H1 (cell line): Measurements from ENCODE around the gene ZNF511. TPM values are rescaled to one million over a fixed set of nuclear protein-coding genes. Genes with fewer than 3 reads are reported as not detected.

Source experiments
- CTCF ChIA-PET: fragments of 300-600 bp; sonication (Branson Sonifier 250); formaldehyde crosslinking; loops from one replicate; lab custom pipeline; 2021; ENCODE audit not compliant: partially characterized antibody; lab: Charles Lee
- POLR2A ChIA-PET: fragments of 300-600 bp; sonication (Branson Sonifier 250); formaldehyde crosslinking; loops from one replicate; lab custom pipeline; 2021; ENCODE audit warnings: inconsistent platforms; ENCODE audit not compliant: partially characterized antibody; lab: Charles Lee
- DNase-seq, 2 experiments: peaks; one replicate each; pipeline versions ENCODE4 v3.0.0 to v3.0.0-alpha.2; 2010 to 2022; ENCODE audit warnings: low spot score in 2 of 2, low read depth in 1 of 2, mixed read lengths in 1 of 2
- FAIRE-seq: peaks from 2 replicates; lab custom pipeline; 2011; peaks lifted over from hg19 to GRCh38; lab: Jason Lieb, UNC
- H2AFZ ChIP-seq: 2 replicates; pipeline ENCODE4 v1.8.1; 2012; ENCODE audit warnings: low read length, inconsistent platforms
- H2AK5ac ChIP-seq: 2 replicates; pipeline ENCODE4 v1.6.1; 2013; ENCODE audit warnings: low read depth, low read length
- H2BK120ac ChIP-seq: replicated peaks from 2 replicates; pipeline ENCODE3; 2013; ENCODE audit warnings: low read depth, low read length, inconsistent platforms
- H2BK12ac ChIP-seq: 2 replicates; pipeline ENCODE4 v1.6.1; 2013; ENCODE audit warnings: low read depth, low read length
- H2BK15ac ChIP-seq: 2 replicates; pipeline ENCODE4 v1.6.1; 2013; ENCODE audit warnings: low read length
- H2BK20ac ChIP-seq: 2 replicates; pipeline ENCODE4 v1.6.1; 2013; ENCODE audit warnings: low read length
- H2BK5ac ChIP-seq: 2 replicates; pipeline ENCODE4 v1.6.1; 2013; ENCODE audit warnings: low read depth, low read length
- H3K14ac ChIP-seq: 2 replicates; pipeline ENCODE4 v1.6.1; 2013; ENCODE audit warnings: inconsistent platforms; ENCODE audit not compliant: insufficient read length
- H3K18ac ChIP-seq: 2 replicates; pipeline ENCODE4 v1.6.1; 2013; ENCODE audit warnings: low read length; ENCODE audit errors: extremely low read depth
- H3K23ac ChIP-seq: 2 replicates; pipeline ENCODE4 v1.6.1; 2013; ENCODE audit warnings: inconsistent platforms; ENCODE audit not compliant: insufficient read length
- H3K23me2 ChIP-seq: 2 replicates; pipeline ENCODE4 v1.6.1; 2013; ENCODE audit warnings: low read depth, low read length
- H3K27ac ChIP-seq: 2 replicates; pipeline ENCODE4 v1.6.1; 2011; ENCODE audit warnings: low read depth, low read length, inconsistent platforms
- H3K27me3 ChIP-seq, 4 experiments: replicated peaks in 1 of 4; 1 replicate in 1 of 4; 2 replicates in 3 of 4; pipeline versions ENCODE4 v1.6.1 to v1.8.1; 2011 to 2013; ENCODE audit warnings: low read length in 3 of 4, mild to moderate bottlenecking in 3 of 4, inconsistent platforms in 2 of 4, mixed read lengths in 2 of 4, moderate library complexity in 1 of 4; ENCODE audit not compliant: control insufficient read depth in 3 of 4, insufficient read depth in 3 of 4; ENCODE audit errors: extremely low read depth in 1 of 4
- H3K36me3 ChIP-seq, 4 experiments: 2 replicates each; pipeline versions ENCODE4 v1.6.1 to v1.8.1; 2011 to 2013; ENCODE audit warnings: mild to moderate bottlenecking in 4 of 4, low read length in 3 of 4, moderate library complexity in 2 of 4, control low read depth in 1 of 4, inconsistent platforms in 1 of 4; ENCODE audit not compliant: insufficient read depth in 4 of 4, control insufficient read depth in 2 of 4
- H3K4ac ChIP-seq: replicated peaks from 2 replicates; pipeline ENCODE3; 2013; ENCODE audit warnings: low read length, low read depth, mixed read lengths, inconsistent platforms; ENCODE audit not compliant: insufficient read length
- H3K4me1 ChIP-seq, 4 experiments: replicated peaks in 1 of 4; 1 replicate in 1 of 4; 2 replicates in 3 of 4; pipeline versions ENCODE4 v1.6.1 to v1.8.1; 2011 to 2013; ENCODE audit warnings: low read length in 3 of 4, inconsistent platforms in 2 of 4, mixed read lengths in 1 of 4; ENCODE audit not compliant: insufficient read depth in 4 of 4, control insufficient read depth in 3 of 4
- H3K4me2 ChIP-seq, 2 experiments: 2 replicates each; pipeline versions ENCODE4 v1.6.1 to v1.8.1; 2011 to 2013; ENCODE audit warnings: low read depth in 2 of 2, low read length in 2 of 2, control low read depth in 1 of 2, inconsistent platforms in 1 of 2, mild to moderate bottlenecking in 1 of 2; ENCODE audit not compliant: insufficient read depth in 1 of 2
- H3K4me3 ChIP-seq, 4 experiments: fragments of 200-600, 300-600 bp in 1 of 4; sonication (generic), shearing (Covaris generic), sonication (Bioruptor Twin) in 1 of 4; 2 replicates each; pipeline versions ENCODE4 v1.5.1 to v1.8.1; 2011 to 2016; ENCODE audit warnings: low read length in 4 of 4, low read depth in 3 of 4, control low read depth in 2 of 4, inconsistent platforms in 2 of 4, mild to moderate bottlenecking in 2 of 4, mixed read lengths in 1 of 4, moderate library complexity in 1 of 4; ENCODE audit not compliant: insufficient read depth in 2 of 4; ENCODE audit errors: extremely low read depth in 1 of 4
- H3K56ac ChIP-seq: replicated peaks from 2 replicates; pipeline ENCODE3; 2013; ENCODE audit warnings: low read depth, mild to moderate bottlenecking, mixed read lengths, low read length, inconsistent platforms; ENCODE audit not compliant: insufficient read length
- H3K79me1 ChIP-seq: 2 replicates; pipeline ENCODE4 v1.6.1; 2013; ENCODE audit warnings: low read depth, low read length, control low read depth
- H3K79me2 ChIP-seq, 2 experiments: 2 replicates each; pipeline versions ENCODE4 v1.6.1 to v1.8.1; 2012 to 2013; ENCODE audit warnings: low read length in 2 of 2, mild to moderate bottlenecking in 2 of 2, inconsistent platforms in 1 of 2; ENCODE audit not compliant: insufficient read depth in 2 of 2, control insufficient read depth in 1 of 2
- H3K9ac ChIP-seq, 4 experiments: replicated peaks in 1 of 4; 1 replicate in 1 of 4; 2 replicates in 3 of 4; pipeline versions ENCODE4 v1.6.1 to v1.8.1; 2011 to 2013; ENCODE audit warnings: low read depth in 3 of 4, low read length in 3 of 4, control low read depth in 2 of 4, mild to moderate bottlenecking in 2 of 4, moderate library complexity in 2 of 4, inconsistent platforms in 1 of 4; ENCODE audit errors: extremely low read depth in 1 of 4
- H3K9me3 ChIP-seq, 2 experiments: 2 replicates each; pipeline versions ENCODE4 v1.6.1 to v1.8.1; 2012 to 2013; ENCODE audit warnings: mild to moderate bottlenecking in 2 of 2, moderate library complexity in 2 of 2, control low read depth in 1 of 2, inconsistent platforms in 1 of 2, low read depth in 1 of 2, low read length in 1 of 2, mixed read lengths in 1 of 2; ENCODE audit not compliant: insufficient read depth in 2 of 2
- H4K20me1 ChIP-seq, 2 experiments: replicated peaks in 1 of 2; 2 replicates each; pipeline versions ENCODE3 to v1.8.1; 2011 to 2013; ENCODE audit warnings: inconsistent platforms in 2 of 2, low read length in 2 of 2, mild to moderate bottlenecking in 1 of 2; ENCODE audit not compliant: insufficient read depth in 2 of 2, control insufficient read depth in 1 of 2
- H4K5ac ChIP-seq: 2 replicates; pipeline ENCODE4 v1.6.1; 2013; ENCODE audit warnings: low read length, low read depth, mixed read lengths, inconsistent platforms; ENCODE audit not compliant: insufficient read length
- H4K8ac ChIP-seq: 2 replicates; pipeline ENCODE4 v1.8.0; 2013; ENCODE audit warnings: mild to moderate bottlenecking, moderate library complexity, low read length, inconsistent platforms; ENCODE audit not compliant: insufficient read depth; ENCODE audit errors: extremely low read depth
- H4K91ac ChIP-seq: replicated peaks from 2 replicates; pipeline ENCODE3; 2013; ENCODE audit warnings: low read length, mixed read lengths, inconsistent platforms; ENCODE audit not compliant: insufficient read length
- CREB1 ChIP-seq: IDR thresholded peaks from 2 replicates; pipeline ENCODE4 v1.6.1; 2012; ENCODE audit warnings: inconsistent platforms
- EP300 ChIP-seq, 2 experiments: IDR thresholded peaks; 1 replicate in 1 of 2; 2 replicates in 1 of 2; pipeline ENCODE4 v1.6.1; 2011 to 2012; ENCODE audit warnings: low read depth in 2 of 2, low read length in 2 of 2, mild to moderate bottlenecking in 2 of 2, borderline replicate concordance in 1 of 2, inconsistent platforms in 1 of 2, moderate library complexity in 1 of 2
- GABPA ChIP-seq: IDR thresholded peaks from 2 replicates; pipeline ENCODE4 v1.6.1; 2011; ENCODE audit warnings: mild to moderate bottlenecking, low read length, moderate library complexity, borderline replicate concordance; ENCODE audit not compliant: insufficient read depth
- MAFK ChIP-seq: IDR thresholded peaks from 2 replicates; pipeline ENCODE4 v1.6.1; 2012; ENCODE audit warnings: low read depth, mild to moderate bottlenecking, improper control_type of control experiment, low read length
- RBBP5 ChIP-seq: IDR thresholded peaks from 2 replicates; pipeline ENCODE4 v1.7.1; 2012; ENCODE audit warnings: low read depth, mild to moderate bottlenecking, inconsistent platforms, low read length, moderate library complexity, borderline replicate concordance
- WGBS, 2 experiments: shearing (Covaris generic) in 1 of 2; methylation state at CpG; one replicate each; pipeline versions ENCODE4 v1.1.6 to v1.1.7; 2013 to 2015; ENCODE audit warnings: low lambda C conversion rate in 2 of 2, mixed read lengths in 2 of 2, inconsistent platforms in 1 of 2, low coverage in 1 of 2, missing lambda C conversion rate in 1 of 2; ENCODE audit not compliant: insufficient replicate concordance in 2 of 2, insufficient coverage in 1 of 2, insufficient read length in 1 of 2; ENCODE audit errors: extremely low coverage in 1 of 2, missing lambda C conversion rate in 1 of 2; 5-methylcytosine and 5-hydroxymethylcytosine counted together
- polyA plus RNA-seq, 7 experiments: library from polyadenylated mRNA; depleted of rRNA in 3 of 7; stranded (reverse) in 5 of 7; unstranded in 2 of 7; fragments of >200 nt in 5 of 7; fragments of 200-250 nt in 2 of 7; gene quantifications; 1 replicate in 5 of 7; 2 replicates in 1 of 7; 4 replicates in 1 of 7; pipeline versions ENCODE4 v1.2.1 to v1.2.3, GENCODE V29; 2011 to 2013; ENCODE audit warnings: missing spikeins in 2 of 7, mixed read lengths in 2 of 7
- total RNA-seq: library from RNA; stranded (reverse); fragmentation: NEBNext Ultra II Directional; extraction: Animal tissue kit (Norgen Biotek cat#: 25700); gene quantifications from 2 replicates; pipeline ENCODE4 v1.2.1, GENCODE V29; 2021
- TF ChIP-seq, protein P1 (sequence below): IDR thresholded peaks from 2 replicates; pipeline ENCODE4 v1.6.1; 2012; ENCODE audit warnings: inconsistent platforms

ZNF511 gene
- total and polyA plus RNA-seq, 2 of the 8 experiments (the other 6 are each of a cell fraction or from before 2014, with no cell fraction given): 55.4 to 71.7 TPM

DNA sequence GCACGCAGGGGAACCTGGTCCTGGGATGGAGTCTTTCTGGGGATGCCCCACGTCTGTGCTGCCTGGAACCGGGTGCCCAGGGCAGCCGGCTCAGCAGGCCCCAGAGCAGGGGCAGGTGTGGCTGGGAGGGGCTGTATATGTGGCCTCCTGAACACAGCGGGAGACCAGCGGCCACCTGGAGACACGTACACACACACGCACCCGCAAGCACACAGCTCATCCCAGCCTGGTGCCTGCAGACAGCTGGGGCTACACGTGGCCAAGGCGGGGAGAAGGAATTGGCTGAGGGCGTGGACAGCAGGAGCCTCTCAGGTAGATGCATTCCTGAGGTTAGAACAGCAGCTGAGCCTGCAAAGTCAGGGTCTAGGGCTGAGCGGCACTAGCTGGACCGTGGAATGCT is 46.0 kb upstream of the ZNF511 start:
- H3K4ac ChIP-seq: no peak overlapping the region
- H3K4me3 ChIP-seq: peak overlapping the region in 1 of 4 experiments; percentile 55; a peak in 2 of 8 replicates
- no peaks in the 10 kb centered on the region for H3K79me1 ChIP-seq
- H3K14ac ChIP-seq: no peak overlapping the region
- no peak overlapping the region for H3K27ac ChIP-seq
- WGBS, 2 experiments: 83% methylated on average over 14 of the region's 14 CpGs; no CpG with 5 or more reads in 1 of the 2 experiments
- H3K36me3 ChIP-seq: no peaks in the 10 kb centered on the region
- H4K91ac ChIP-seq: peak overlapping the region; percentile 41
- H4K20me1 ChIP-seq: no peaks in the 10 kb centered on the region
- H2BK120ac ChIP-seq: no peak overlapping the region
- H3K9ac ChIP-seq: no peak overlapping the region
- DNase-seq (no peak), FAIRE-seq (no peak)
- H2AFZ ChIP-seq: no peak overlapping the region
- H2BK12ac ChIP-seq: no peak overlapping the region; the same call in 1 of the 2 replicates
- H3K4me1 ChIP-seq: peaks cover 0 to 14% (median 8%) of the 10 kb centered on the region in 4 experiments; a peak in 5 of 7 replicates
- H3K27me3 ChIP-seq: peaks cover 0 to 15% (median 8%) of the 10 kb centered on the region in 4 experiments; a peak in 6 of 7 replicates
- no peaks in the 10 kb centered on the region for H3K9me3 ChIP-seq
- peaks cover 7% of the 10 kb centered on the region; the same call in 1 of the 2 replicates for H3K23me2 ChIP-seq
- H3K56ac ChIP-seq: no peak overlapping the region
- H3K23ac ChIP-seq: no peak overlapping the region
- H3K4me2 ChIP-seq: peak overlapping the region; percentile 72 to 94; a peak in 2 of 4 replicates
- 0 out of 2 replicates have a peak overlapping the region, but pooled peaks have one; percentile 18 for H2BK15ac ChIP-seq
- H2BK20ac ChIP-seq: no peak overlapping the region
- H3K18ac ChIP-seq: no peak overlapping the region
- H2AK5ac ChIP-seq: 0 out of 2 replicates have a peak overlapping the region, but pooled peaks have one; percentile 44
- no peak overlapping the region for H4K8ac ChIP-seq
- no peak overlapping the region for H4K5ac ChIP-seq
- ChIA-PET CTCF (interaction anchor here (0.7 to 2.4 kb wide), 8 partner anchors 13 to 66 kb away, joined by 3 to 8 read pairs (median 3); partner anchors contain the start of gene ADAM8), POLR2A (no interaction called here)
- TF ChIP-seq, protein P1, sequence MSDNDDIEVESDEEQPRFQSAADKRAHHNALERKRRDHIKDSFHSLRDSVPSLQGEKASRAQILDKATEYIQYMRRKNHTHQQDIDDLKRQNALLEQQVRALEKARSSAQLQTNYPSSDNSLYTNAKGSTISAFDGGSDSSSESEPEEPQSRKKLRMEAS: peak; percentile 23; the same call in 1 of the 2 replicates
- TF ChIP-seq EP300 (IDR thresholded peaks at IDR 0.05; ENCODE audit: borderline replicate concordance in 1 of 2, low read depth in 2 of 2, low read length in 2 of 2) (no peak), RBBP5 (no peak), MAFK (no peak), CREB1 (no peak), GABPA (no peak)
- H2BK5ac ChIP-seq: no peak overlapping the region
- no peaks in the 10 kb centered on the region for H3K79me2 ChIP-seq
